GM21423 (cell line): ENCODE results near the gene SGCA.

Experiments used
- ATAC-seq: cut with Tn5 transposase; IDR thresholded peaks from one replicate; pipeline ENCODE4 v1.9.1; 2021; ENCODE audit warnings: mild to moderate bottlenecking, moderate library complexity; ENCODE audit not compliant: unreplicated experiment

SGCA gene

GRCh38 chr17:50134206-50135110, 31.3 kb upstream of the SGCA start:
- ATAC-seq: no peak

GRCh38 chr17:50135316-50136095, 30.3 kb upstream of the SGCA start:
- no peak for ATAC-seq

- ATAC-seq: no peak
Observed at GRCh38 chr17:50136096-50136687, 29.6 kb upstream of the SGCA start.

- no peak for ATAC-seq
Observed at GRCh38 chr17:50137042-50137441, 28.8 kb upstream of the SGCA start.

- no peak for ATAC-seq
Observed at GRCh38 chr17:50139185-50139783, 26.5 kb upstream of the SGCA start.

- no peak for ATAC-seq
Observed at GRCh38 chr17:50139950-50140885, 25.6 kb upstream of the SGCA start.

- no peak for ATAC-seq
Observed at GRCh38 chr17:50141026-50141744, 24.6 kb upstream of the SGCA start.

- ATAC-seq: no peak
Observed at GRCh38 chr17:50141745-50142110, 24.1 kb upstream of the SGCA start.

- no peak for ATAC-seq
Observed at GRCh38 chr17:50143461-50144176, 22.2 kb upstream of the SGCA start.

- no peak for ATAC-seq
Observed at GRCh38 chr17:50144355-50144754, 21.4 kb upstream of the SGCA start.

GRCh38 chr17:50144845-50145531, 20.8 kb upstream of the SGCA start:
- ATAC-seq: no peak

- ATAC-seq: no peak
Observed at GRCh38 chr17:50145532-50146229, 20.1 kb upstream of the SGCA start.

- ATAC-seq: no peak
Observed at GRCh38 chr17:50146230-50146926, 19.4 kb upstream of the SGCA start.

- ATAC-seq: no peak
Observed at GRCh38 chr17:50146927-50147665, 18.7 kb upstream of the SGCA start.

GRCh38 chr17:50147841-50148225, 18.0 kb upstream of the SGCA start:
- ATAC-seq: no peak
